Mammary epithelial cell (primary cell): ENCODE data around the gene AUH.

Experiments used
- CTCF ChIP-seq, 2 donors: IDR thresholded peaks in 1 of 2; conservative IDR thresholded peaks in 1 of 2; 2 replicates each; pipeline ENCODE4 v1.5.1; 2011 to 2012; ENCODE audit warnings: inconsistent platforms in 2 of 2, low read length in 2 of 2, mild to moderate bottlenecking in 2 of 2, control low read depth in 1 of 2, low read depth in 1 of 2; ENCODE audit not compliant: insufficient read depth in 1 of 2; ENCODE audit errors: extremely low read depth in 1 of 2
- EZH2 ChIP-seq: IDR thresholded peaks from 2 replicates; pipeline ENCODE4 v1.6.1; 2012; ENCODE audit warnings: low read length, inconsistent platforms, borderline replicate concordance

GRCh38 chr9:91207397-91207728, 154.4 kb downstream of the AUH start:
- TF ChIP-seq EZH2 (no peak), CTCF (conservative IDR thresholded peaks at IDR 0.05 in 1 of 2, IDR thresholded peaks at IDR 0.05 in 1 of 2; ENCODE audit: extremely low read depth in 1 of 2, insufficient read depth in 1 of 2, low read depth in 1 of 2, low read length in 2 of 2) (no peak)
